C4-2B (cell line): ENCODE measurements around the gene FSTL4.

Experiments
- CTCF ChIP-seq: fragments of 450-650 bp; conservative IDR thresholded peaks from 2 replicates; pipeline ENCODE4 v1.5.1; 2017; ENCODE audit warnings: mild to moderate bottlenecking
- ZFX ChIP-seq: fragments of 450-650 bp; IDR thresholded peaks from 2 replicates; pipeline ENCODE4 v1.6.1; 2017

DNA sequence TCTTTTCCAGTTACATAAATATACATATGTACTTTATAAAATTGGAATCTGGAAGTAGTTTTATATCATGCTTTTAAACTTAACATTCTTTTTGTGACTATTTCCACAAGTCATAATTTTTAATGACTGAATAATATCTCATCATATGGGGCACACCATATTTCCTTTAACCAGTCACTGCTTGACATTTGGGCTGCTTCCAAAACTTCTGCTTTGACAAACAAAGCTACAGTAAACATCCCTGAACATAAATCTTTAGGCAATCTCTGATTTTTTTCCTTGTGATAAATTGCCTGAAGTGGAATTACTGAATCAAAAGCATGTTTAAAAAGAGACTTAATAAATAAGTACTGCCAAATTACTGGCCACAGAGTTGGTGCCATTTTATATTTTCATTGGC, 178.0 kb downstream of the FSTL4 start:
- TF ChIP-seq CTCF (no peak), ZFX (no peak)
